H1 (cell line): Measurements from ENCODE around the gene RPUSD1. TPM values are rescaled to one million over a fixed set of nuclear protein-coding genes. Genes with fewer than 3 reads are reported as not detected.

Experiments
- TAF1 ChIP-seq: IDR thresholded peaks from 2 replicates; pipeline ENCODE4 v1.6.1; 2011; ENCODE audit warnings: mild to moderate bottlenecking, low read depth, low read length
- polyA plus RNA-seq, 7 experiments: library from polyadenylated mRNA; depleted of rRNA in 3 of 7; stranded (reverse) in 5 of 7; unstranded in 2 of 7; fragments of >200 nt in 5 of 7; fragments of 200-250 nt in 2 of 7; gene quantifications; 1 replicate in 5 of 7; 2 replicates in 1 of 7; 4 replicates in 1 of 7; pipeline versions ENCODE4 v1.2.1 to v1.2.3, GENCODE V29; 2011 to 2013; ENCODE audit warnings: missing spikeins in 2 of 7, mixed read lengths in 2 of 7
- total RNA-seq: library from RNA; stranded (reverse); fragmentation: NEBNext Ultra II Directional; extraction: Animal tissue kit (Norgen Biotek cat#: 25700); gene quantifications from 2 replicates; pipeline ENCODE4 v1.2.1, GENCODE V29; 2021
- TF ChIP-seq, protein P1 (sequence below): IDR thresholded peaks from 2 replicates; pipeline ENCODE4 v1.6.1; 2012; ENCODE audit warnings: low read length, inconsistent platforms

The RPUSD1 gene
- total and polyA plus RNA-seq, 2 of the 8 experiments (the other 6 are each of a cell fraction or from before 2014, with no cell fraction given) = 32.2 to 61.8 TPM

GRCh38 chr16:766008-766819, 22.0 kb downstream of the RPUSD1 start (continued):
- no peak for TF ChIP-seq TAF1
- TF ChIP-seq, protein P1, sequence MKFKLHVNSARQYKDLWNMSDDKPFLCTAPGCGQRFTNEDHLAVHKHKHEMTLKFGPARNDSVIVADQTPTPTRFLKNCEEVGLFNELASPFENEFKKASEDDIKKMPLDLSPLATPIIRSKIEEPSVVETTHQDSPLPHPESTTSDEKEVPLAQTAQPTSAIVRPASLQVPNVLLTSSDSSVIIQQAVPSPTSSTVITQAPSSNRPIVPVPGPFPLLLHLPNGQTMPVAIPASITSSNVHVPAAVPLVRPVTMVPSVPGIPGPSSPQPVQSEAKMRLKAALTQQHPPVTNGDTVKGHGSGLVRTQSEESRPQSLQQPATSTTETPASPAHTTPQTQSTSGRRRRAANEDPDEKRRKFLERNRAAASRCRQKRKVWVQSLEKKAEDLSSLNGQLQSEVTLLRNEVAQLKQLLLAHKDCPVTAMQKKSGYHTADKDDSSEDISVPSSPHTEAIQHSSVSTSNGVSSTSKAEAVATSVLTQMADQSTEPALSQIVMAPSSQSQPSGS = no peak
